ENCODE results near the gene IL27RA.

DNA sequence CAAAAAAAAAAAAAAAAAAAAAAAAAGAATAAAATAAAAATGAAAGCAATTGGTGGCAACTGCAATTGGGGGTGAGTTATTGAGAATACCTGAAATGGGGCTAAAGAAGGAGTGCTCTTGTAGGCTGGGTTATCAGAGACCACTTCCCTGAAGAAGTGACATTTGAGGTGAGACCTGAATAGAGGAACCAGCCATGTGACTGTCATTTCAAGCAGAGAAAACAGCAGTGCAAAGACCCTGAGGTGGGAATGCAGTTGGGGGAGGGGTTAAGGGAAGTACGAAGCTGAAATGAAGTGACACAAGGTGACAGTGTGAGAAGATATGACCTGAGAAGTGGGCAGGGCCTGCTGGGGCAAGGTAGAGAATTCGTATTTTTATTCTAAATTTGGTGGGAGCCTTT is 34.6 kb downstream of the IL27RA start:
- TF ChIP-seq CTCF (IDR thresholded peaks at IDR 0.05) (no peak), POLR2A (IDR thresholded peaks at IDR 0.05) (no peak)

All from heart left ventricle (tissue), 13 donors.